SU-DHL-6 (cell line): ENCODE results near the gene MAST4.

ENCODE experiments used
- H2AFZ ChIP-seq: fragments of 200-600 bp; sonication (generic); 2 replicates; pipeline ENCODE4 v1.6.1; 2014; ENCODE audit warnings: low read depth, mild to moderate bottlenecking, moderate library complexity, mixed read lengths, antibody characterized with exemption, low read length; ENCODE audit not compliant: severe bottlenecking
- H3F3A ChIP-seq: fragments of 200-600 bp; shearing (Covaris generic); 2 replicates; pipeline ENCODE4 v1.6.0; 2016; ENCODE audit warnings: antibody characterized with exemption, mild to moderate bottlenecking; ENCODE audit not compliant: insufficient read depth
- H3K27ac ChIP-seq: fragments of 200-600 bp; sonication (generic); 2 replicates; pipeline ENCODE4 v1.5.1; 2016; ENCODE audit warnings: low read depth, mild to moderate bottlenecking, low read length, moderate library complexity, mixed read lengths
- H3K27me3 ChIP-seq: fragments of 200-600 bp; sonication (generic), shearing (Covaris generic); 2 replicates; pipeline ENCODE4 v1.6.0; 2014; ENCODE audit warnings: mild to moderate bottlenecking, low read length
- H3K36me3 ChIP-seq: fragments of 200-600 bp; sonication (generic); 2 replicates; pipeline ENCODE4 v1.6.1; 2014; ENCODE audit warnings: mild to moderate bottlenecking, low read length, mixed read lengths
- H3K4me2 ChIP-seq: fragments of 300-600, 200-600 bp; shearing (Covaris generic), sonication (generic); 2 replicates; pipeline ENCODE4 v1.6.0; 2014; ENCODE audit warnings: low read length, low read depth, mild to moderate bottlenecking; ENCODE audit not compliant: poor library complexity, severe bottlenecking
- H3K4me3 ChIP-seq: fragments of 200-600 bp; sonication (generic); 2 replicates; pipeline ENCODE4 v1.5.1; 2014; ENCODE audit warnings: antibody characterized with exemption, low read length, mild to moderate bottlenecking, mixed read lengths; ENCODE audit not compliant: insufficient read depth, poor library complexity, severe bottlenecking
- H3K79me2 ChIP-seq: fragments of 200-600 bp; sonication (generic); 2 replicates; pipeline ENCODE4 v1.6.1; 2014; ENCODE audit warnings: mild to moderate bottlenecking, low read length, moderate library complexity; ENCODE audit not compliant: insufficient read depth
- H3K9ac ChIP-seq: fragments of 200-600 bp; sonication (generic); 2 replicates; pipeline ENCODE4 v1.7.0; 2014; ENCODE audit warnings: mild to moderate bottlenecking, low read length
- H3K9me2 ChIP-seq: fragments of 200-600 bp; sonication (generic); replicated peaks from 2 replicates; pipeline ENCODE4 v1.6.1; 2014; ENCODE audit warnings: low read length; ENCODE audit not compliant: insufficient read depth
- H3K9me3 ChIP-seq: fragments of 200-600 bp; sonication (generic); 2 replicates; pipeline ENCODE4 v1.6.1; 2014; ENCODE audit warnings: low read length, mixed read lengths; ENCODE audit not compliant: insufficient read depth
- H4K20me1 ChIP-seq: fragments of 200-600 bp; sonication (generic); 2 replicates; pipeline ENCODE4 v1.6.1; 2014; ENCODE audit warnings: low read depth, mild to moderate bottlenecking, antibody characterized with exemption, low read length, moderate library complexity, mixed read lengths
- EZH2phosphoT487 ChIP-seq: fragments of 200-600 bp; sonication (generic), shearing (Covaris generic); conservative IDR thresholded peaks from 2 replicates; pipeline ENCODE4 v1.6.1; 2018; ENCODE audit warnings: mild to moderate bottlenecking, antibody characterized with exemption, low read length, moderate library complexity, mixed read lengths
- TF ChIP-seq, protein P1 (sequence below): fragments of 200-600 bp; sonication (generic); IDR thresholded peaks from one replicate; pipeline ENCODE4 v1.5.1; 2017; ENCODE audit warnings: antibody characterized with exemption, mild to moderate bottlenecking, low read length, moderate library complexity; ENCODE audit not compliant: insufficient read depth, poor library complexity, severe bottlenecking

The MAST4 gene

GRCh38 chr5:66922881-66923280 lies 326.7 kb downstream of the MAST4 start:
- H3F3A ChIP-seq, result no peaks in the 10 kb centered on the region
- H2AFZ ChIP-seq, result no peak overlapping the region
- H3K36me3 ChIP-seq, result no peaks in the 10 kb centered on the region
- no peak overlapping the region for H3K9ac ChIP-seq
- no peaks in the 10 kb centered on the region for H4K20me1 ChIP-seq
- TF ChIP-seq EZH2phosphoT487, result no peak
- TF ChIP-seq, protein P1, sequence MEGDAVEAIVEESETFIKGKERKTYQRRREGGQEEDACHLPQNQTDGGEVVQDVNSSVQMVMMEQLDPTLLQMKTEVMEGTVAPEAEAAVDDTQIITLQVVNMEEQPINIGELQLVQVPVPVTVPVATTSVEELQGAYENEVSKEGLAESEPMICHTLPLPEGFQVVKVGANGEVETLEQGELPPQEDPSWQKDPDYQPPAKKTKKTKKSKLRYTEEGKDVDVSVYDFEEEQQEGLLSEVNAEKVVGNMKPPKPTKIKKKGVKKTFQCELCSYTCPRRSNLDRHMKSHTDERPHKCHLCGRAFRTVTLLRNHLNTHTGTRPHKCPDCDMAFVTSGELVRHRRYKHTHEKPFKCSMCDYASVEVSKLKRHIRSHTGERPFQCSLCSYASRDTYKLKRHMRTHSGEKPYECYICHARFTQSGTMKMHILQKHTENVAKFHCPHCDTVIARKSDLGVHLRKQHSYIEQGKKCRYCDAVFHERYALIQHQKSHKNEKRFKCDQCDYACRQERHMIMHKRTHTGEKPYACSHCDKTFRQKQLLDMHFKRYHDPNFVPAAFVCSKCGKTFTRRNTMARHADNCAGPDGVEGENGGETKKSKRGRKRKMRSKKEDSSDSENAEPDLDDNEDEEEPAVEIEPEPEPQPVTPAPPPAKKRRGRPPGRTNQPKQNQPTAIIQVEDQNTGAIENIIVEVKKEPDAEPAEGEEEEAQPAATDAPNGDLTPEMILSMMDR, result no peak
- H3K79me2 ChIP-seq, result no peaks in the 10 kb centered on the region
- H3K4me2 ChIP-seq, result no peak overlapping the region
- H3K4me3 ChIP-seq, result no peak overlapping the region
- H3K9me2 ChIP-seq, result no peaks in the 10 kb centered on the region
- no peaks in the 10 kb centered on the region for H3K9me3 ChIP-seq
- no peak overlapping the region for H3K27ac ChIP-seq
- H3K27me3 ChIP-seq, result no peaks in the 10 kb centered on the region

DNA sequence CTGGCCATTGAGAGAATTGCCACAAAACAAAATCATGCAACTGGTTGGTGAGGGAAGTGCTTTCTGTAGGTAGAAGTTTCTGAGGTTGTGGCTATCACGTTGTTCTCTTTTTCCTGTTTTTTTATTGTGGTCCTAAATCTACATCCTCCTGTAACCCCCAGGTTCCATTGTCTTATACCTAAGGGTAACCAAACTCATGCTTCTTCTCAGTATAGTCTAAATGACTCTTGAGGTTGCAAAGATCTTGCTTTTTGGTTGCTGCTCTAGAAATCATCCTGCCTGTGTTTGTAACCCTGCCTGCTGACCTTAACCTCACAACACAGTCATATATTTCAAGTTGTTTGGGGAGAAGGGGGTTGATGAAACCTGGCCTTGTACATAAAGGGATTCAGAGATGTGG lies 327.3 kb downstream of the MAST4 start:
- Histone ChIP-seq H3K4me2 (no peak overlapping the region), H3K79me2 (no peaks in the 10 kb centered on the region), H3K9me2 (no peaks in the 10 kb centered on the region), H3K4me3 (no peak overlapping the region), H3K27ac (no peak overlapping the region), H4K20me1 (no peaks in the 10 kb centered on the region), H3K27me3 (no peaks in the 10 kb centered on the region), H3K9ac (no peak overlapping the region), H3F3A (no peaks in the 10 kb centered on the region), H3K36me3 (no peaks in the 10 kb centered on the region), H3K9me3 (no peaks in the 10 kb centered on the region), H2AFZ (no peak overlapping the region)
- TF ChIP-seq, protein P1, result no peak
- no peak for TF ChIP-seq EZH2phosphoT487

GRCh38 chr5:66923922-66924321 lies 327.7 kb downstream of the MAST4 start:
- Histone ChIP-seq H4K20me1 (no peaks in the 10 kb centered on the region), H3F3A (no peaks in the 10 kb centered on the region), H3K27ac (no peak overlapping the region), H3K9ac (no peak overlapping the region), H2AFZ (no peak overlapping the region), H3K4me2 (no peak overlapping the region), H3K36me3 (no peaks in the 10 kb centered on the region), H3K9me2 (no peaks in the 10 kb centered on the region), H3K79me2 (no peaks in the 10 kb centered on the region), H3K4me3 (no peak overlapping the region), H3K27me3 (no peaks in the 10 kb centered on the region), H3K9me3 (no peaks in the 10 kb centered on the region)
- TF ChIP-seq EZH2phosphoT487, result no peak
- TF ChIP-seq, protein P1, result no peak
